ENCODE measurements around the gene TADA1. TPM values are rescaled to one million over a fixed set of nuclear protein-coding genes. Genes with fewer than 3 reads are reported as not detected.
A peak's percentile ranks its signal among the peaks of the same experiment; 100 is the strongest.

TADA1 gene
- total and polyA plus RNA-seq, 2 donors (not counting 1 experiment from before 2014, with no cell fraction given): 12.9 to 13.2 TPM

- no peak overlapping the region for H2AFZ ChIP-seq (ENCODE audit: low read length)
- no peaks in the 10 kb centered on the region for H3K4me1 ChIP-seq (ENCODE audit: control insufficient read depth, extremely low read depth, insufficient read depth, low read length)
- DNase-seq (ENCODE audit: low read depth in 2 of 2): no peak
- H3K9me3 ChIP-seq (ENCODE audit: control insufficient read depth, insufficient read depth, low read depth, low read length): no peaks in the 10 kb centered on the region
- no peak overlapping the region for H3K4me3 ChIP-seq (replicated peaks in 1 of 4; ENCODE audit: control extremely low read depth in 1 of 4, insufficient read depth in 1 of 4, low read depth in 3 of 4, low read length in 4 of 4)
- no peaks in the 10 kb centered on the region for H3K27me3 ChIP-seq (ENCODE audit: control insufficient read depth, insufficient read depth, low read length)
- H4K20me1 ChIP-seq (ENCODE audit: control insufficient read depth, extremely low read depth, insufficient read depth, low read length): no peaks in the 10 kb centered on the region
- H3K27ac ChIP-seq (ENCODE audit: insufficient read depth, low read length): no peak overlapping the region
- no peaks in the 10 kb centered on the region for H3K36me3 ChIP-seq (ENCODE audit: control insufficient read depth, insufficient read depth, low read length)
- TF ChIP-seq, protein P1, sequence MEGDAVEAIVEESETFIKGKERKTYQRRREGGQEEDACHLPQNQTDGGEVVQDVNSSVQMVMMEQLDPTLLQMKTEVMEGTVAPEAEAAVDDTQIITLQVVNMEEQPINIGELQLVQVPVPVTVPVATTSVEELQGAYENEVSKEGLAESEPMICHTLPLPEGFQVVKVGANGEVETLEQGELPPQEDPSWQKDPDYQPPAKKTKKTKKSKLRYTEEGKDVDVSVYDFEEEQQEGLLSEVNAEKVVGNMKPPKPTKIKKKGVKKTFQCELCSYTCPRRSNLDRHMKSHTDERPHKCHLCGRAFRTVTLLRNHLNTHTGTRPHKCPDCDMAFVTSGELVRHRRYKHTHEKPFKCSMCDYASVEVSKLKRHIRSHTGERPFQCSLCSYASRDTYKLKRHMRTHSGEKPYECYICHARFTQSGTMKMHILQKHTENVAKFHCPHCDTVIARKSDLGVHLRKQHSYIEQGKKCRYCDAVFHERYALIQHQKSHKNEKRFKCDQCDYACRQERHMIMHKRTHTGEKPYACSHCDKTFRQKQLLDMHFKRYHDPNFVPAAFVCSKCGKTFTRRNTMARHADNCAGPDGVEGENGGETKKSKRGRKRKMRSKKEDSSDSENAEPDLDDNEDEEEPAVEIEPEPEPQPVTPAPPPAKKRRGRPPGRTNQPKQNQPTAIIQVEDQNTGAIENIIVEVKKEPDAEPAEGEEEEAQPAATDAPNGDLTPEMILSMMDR (conservative IDR thresholded peaks at IDR 0.05 in 1 of 2, IDR thresholded peaks at IDR 0.05 in 1 of 2; ENCODE audit: low read depth in 1 of 2, low read length in 2 of 2): no peak
- no peak overlapping the region for H3K9ac ChIP-seq (ENCODE audit: insufficient read depth, low read length)
- H3K4me2 ChIP-seq (ENCODE audit: extremely low read depth, insufficient read depth, low read length): no peak overlapping the region
- no peaks in the 10 kb centered on the region for H3K79me2 ChIP-seq (ENCODE audit: control insufficient read depth, insufficient read depth, low read length)
Measured at GRCh38 chr1:166827426-166827825, 48.6 kb downstream of the TADA1 start.

- no peaks in the 10 kb centered on the region for H3K79me2 ChIP-seq (ENCODE audit: control insufficient read depth, insufficient read depth, low read length)
- H3K4me3 ChIP-seq (replicated peaks in 1 of 4; ENCODE audit: control extremely low read depth in 1 of 4, insufficient read depth in 1 of 4, low read depth in 3 of 4, low read length in 4 of 4): no peak overlapping the region
- H4K20me1 ChIP-seq (ENCODE audit: control insufficient read depth, extremely low read depth, insufficient read depth, low read length): no peaks in the 10 kb centered on the region
- no peak overlapping the region for H3K27ac ChIP-seq (ENCODE audit: insufficient read depth, low read length)
- H3K4me2 ChIP-seq (ENCODE audit: extremely low read depth, insufficient read depth, low read length): no peak overlapping the region
- no peak for DNase-seq (ENCODE audit: low read depth in 2 of 2)
- no peaks in the 10 kb centered on the region for H3K4me1 ChIP-seq (ENCODE audit: control insufficient read depth, extremely low read depth, insufficient read depth, low read length)
- no peak overlapping the region for H3K9ac ChIP-seq (ENCODE audit: insufficient read depth, low read length)
- no peaks in the 10 kb centered on the region for H3K27me3 ChIP-seq (ENCODE audit: control insufficient read depth, insufficient read depth, low read length)
- no peak overlapping the region for H2AFZ ChIP-seq (ENCODE audit: low read length)
- no peak for TF ChIP-seq EZH2 (IDR thresholded peaks at IDR 0.05; ENCODE audit: low read length, missing control alignments)
- TF ChIP-seq, protein P1 (conservative IDR thresholded peaks at IDR 0.05 in 1 of 2, IDR thresholded peaks at IDR 0.05 in 1 of 2; ENCODE audit: low read depth in 1 of 2, low read length in 2 of 2): peak; percentile 21 to 33
- no peaks in the 10 kb centered on the region for H3K36me3 ChIP-seq (ENCODE audit: control insufficient read depth, insufficient read depth, low read length)
- no peaks in the 10 kb centered on the region for H3K9me3 ChIP-seq (ENCODE audit: control insufficient read depth, insufficient read depth, low read depth, low read length)
Measured at GRCh38 chr1:166822385-166822784, 53.7 kb downstream of the TADA1 start.

GRCh38 chr1:166819974-166820373 is 56.1 kb downstream of the TADA1 start:
- H3K9me3 ChIP-seq (ENCODE audit: control insufficient read depth, insufficient read depth, low read depth, low read length): no peaks in the 10 kb centered on the region
- no peak overlapping the region for H3K27ac ChIP-seq (ENCODE audit: insufficient read depth, low read length)
- H3K79me2 ChIP-seq (ENCODE audit: control insufficient read depth, insufficient read depth, low read length): no peaks in the 10 kb centered on the region
- H2AFZ ChIP-seq (ENCODE audit: low read length): no peak overlapping the region
- no peaks in the 10 kb centered on the region for H3K4me1 ChIP-seq (ENCODE audit: control insufficient read depth, extremely low read depth, insufficient read depth, low read length)
- H3K36me3 ChIP-seq (ENCODE audit: control insufficient read depth, insufficient read depth, low read length): no peaks in the 10 kb centered on the region
- H3K27me3 ChIP-seq (ENCODE audit: control insufficient read depth, insufficient read depth, low read length): no peaks in the 10 kb centered on the region
- no peak for DNase-seq (ENCODE audit: low read depth in 2 of 2)
- TF ChIP-seq, protein P1 (conservative IDR thresholded peaks at IDR 0.05 in 1 of 2, IDR thresholded peaks at IDR 0.05 in 1 of 2; ENCODE audit: low read depth in 1 of 2, low read length in 2 of 2): no peak
- no peak for TF ChIP-seq EZH2 (IDR thresholded peaks at IDR 0.05; ENCODE audit: low read length, missing control alignments)
- H3K9ac ChIP-seq (ENCODE audit: insufficient read depth, low read length): no peak overlapping the region
- H3K4me3 ChIP-seq (replicated peaks in 1 of 4; ENCODE audit: control extremely low read depth in 1 of 4, insufficient read depth in 1 of 4, low read depth in 3 of 4, low read length in 4 of 4): no peak overlapping the region
- H4K20me1 ChIP-seq (ENCODE audit: control insufficient read depth, extremely low read depth, insufficient read depth, low read length): no peaks in the 10 kb centered on the region
- H3K4me2 ChIP-seq (ENCODE audit: extremely low read depth, insufficient read depth, low read length): no peak overlapping the region

Data from fibroblast of lung (primary cell).